Small intestine (tissue), 7 donors: ENCODE results near the gene IL1RAPL2. TPM values are rescaled to one million over a fixed set of nuclear protein-coding genes. Genes with fewer than 3 reads are reported as not detected.

ENCODE experiments used
- DNase-seq, 2 donors: peaks; one replicate each; pipeline versions ENCODE4 v3.0.0 to v3.0.0-alpha.2; 2013
- FAIRE-seq: peaks from 2 replicates; lab custom pipeline; 2012; peaks lifted over from hg19 to GRCh38; lab: Jason Lieb, UNC
- H3K27ac ChIP-seq, 3 donors: one replicate each; pipeline ENCODE4 v1.5.1; 2013; ENCODE audit warnings: low read length in 2 of 3, mild to moderate bottlenecking in 2 of 3, control low read depth in 1 of 3, inconsistent platforms in 1 of 3, low read depth in 1 of 3, moderate library complexity in 1 of 3
- H3K27me3 ChIP-seq, 3 donors: one replicate each; pipeline ENCODE4 v1.6.1; 2013; ENCODE audit warnings: low read length in 3 of 3, inconsistent platforms in 1 of 3; ENCODE audit not compliant: control insufficient read depth in 3 of 3, insufficient read depth in 3 of 3
- H3K36me3 ChIP-seq, 3 donors: one replicate each; pipeline ENCODE4 v1.6.1; 2013; ENCODE audit warnings: low read length in 3 of 3, inconsistent platforms in 1 of 3, low read depth in 1 of 3, mild to moderate bottlenecking in 1 of 3, moderate library complexity in 1 of 3; ENCODE audit not compliant: control insufficient read depth in 3 of 3, insufficient read depth in 2 of 3
- H3K4me1 ChIP-seq, 3 donors: one replicate each; pipeline ENCODE4 v1.6.1; 2013; ENCODE audit warnings: low read length in 2 of 3, inconsistent platforms in 1 of 3, low read depth in 1 of 3, mild to moderate bottlenecking in 1 of 3, moderate library complexity in 1 of 3; ENCODE audit not compliant: control insufficient read depth in 3 of 3, insufficient read depth in 2 of 3
- H3K4me3 ChIP-seq, 3 donors: one replicate each; pipeline ENCODE4 v1.5.1; 2013; ENCODE audit warnings: low read length in 3 of 3, control low read depth in 1 of 3, inconsistent platforms in 1 of 3, low read depth in 1 of 3, mild to moderate bottlenecking in 1 of 3, moderate library complexity in 1 of 3
- H3K9me3 ChIP-seq, 2 donors: one replicate each; pipeline ENCODE4 v1.6.1; 2013; ENCODE audit warnings: low read depth in 1 of 2, low read length in 1 of 2; ENCODE audit not compliant: control insufficient read depth in 2 of 2, insufficient read depth in 1 of 2
- WGBS, 3 donors: extraction: QIAGEN DNeasy Blood & Tissue Kit; methylation state at CpG; one replicate each; pipeline ENCODE4 v1.1.7; 2013; 5-methylcytosine and 5-hydroxymethylcytosine counted together
- polyA plus RNA-seq, 4 donors: library from polyadenylated mRNA; stranded (reverse) in 3 of 4; unstranded in 1 of 4; fragments of 200-250 nt in 3 of 4; fragments of 120-200 nt in 1 of 4; gene quantifications; one replicate each; pipeline versions ENCODE4 v1.2.1 to v1.2.3, GENCODE V29; 2013
- donor health status: healthy with polysubstance abuse.
- donor health status: control.
- donor health status: control.
- donor health status: Bipolar disorder and iron deficiency.
- donor health status: healthy.

IL1RAPL2 gene
- polyA plus RNA-seq, 4 donors, result 0.03 TPM; not detected in 3

- Histone ChIP-seq H3K27ac (no peak overlapping the region), H3K36me3 (no peaks in the 10 kb centered on the region), H3K27me3 (no peaks in the 10 kb centered on the region), H3K4me1 (no peaks in the 10 kb centered on the region), H3K9me3 (no peaks in the 10 kb centered on the region), H3K4me3 (no peak overlapping the region)
- DNase-seq (no peak), FAIRE-seq (no peak)
These were observed 387.3 kb downstream of the IL1RAPL2 start for GRCh38 chrX:104953251-104953650.

GRCh38 chrX:104961926-104962325 lies 395.9 kb downstream of the IL1RAPL2 start:
- Histone ChIP-seq H3K36me3 (no peaks in the 10 kb centered on the region), H3K27me3 (no peaks in the 10 kb centered on the region), H3K27ac (no peak overlapping the region), H3K4me1 (no peaks in the 10 kb centered on the region), H3K4me3 (no peak overlapping the region), H3K9me3 (no peaks in the 10 kb centered on the region)
- no peak for FAIRE-seq
- 29 to 59% (median 29%) methylated on average over 1 of the region's 1 CpG for WGBS, 3 donors
- no peak for DNase-seq

- DNase-seq (no peak), FAIRE-seq (peak; percentile 47)
- Histone ChIP-seq H3K4me1 (no peaks in the 10 kb centered on the region), H3K36me3 (no peaks in the 10 kb centered on the region), H3K27me3 (no peaks in the 10 kb centered on the region), H3K27ac (no peak overlapping the region), H3K4me3 (no peak overlapping the region), H3K9me3 (no peaks in the 10 kb centered on the region)
These were observed 402.2 kb downstream of the IL1RAPL2 start for GRCh38 chrX:104968241-104968640.

- Histone ChIP-seq H3K36me3 (no peaks in the 10 kb centered on the region), H3K27me3 (no peaks in the 10 kb centered on the region), H3K27ac (no peak overlapping the region), H3K4me3 (no peak overlapping the region), H3K9me3 (no peaks in the 10 kb centered on the region), H3K4me1 (no peaks in the 10 kb centered on the region)
- WGBS, 3 donors, result 31 to 67% (median 58%) methylated on average over 1 of the region's 1 CpG
- FAIRE-seq (no peak), DNase-seq (no peak)
These were observed 406.7 kb downstream of the IL1RAPL2 start for GRCh38 chrX:104972737-104973136.

GRCh38 chrX:104987063-104987462 lies 421.1 kb downstream of the IL1RAPL2 start:
- Histone ChIP-seq H3K36me3 (no peaks in the 10 kb centered on the region), H3K27me3 (no peaks in the 10 kb centered on the region), H3K27ac (no peak overlapping the region), H3K4me1 (no peaks in the 10 kb centered on the region), H3K9me3 (no peaks in the 10 kb centered on the region), H3K4me3 (no peak overlapping the region)
- FAIRE-seq, result no peak
- no peak for DNase-seq

GRCh38 chrX:104988038-104988437 lies 422.0 kb downstream of the IL1RAPL2 start:
- Histone ChIP-seq H3K27ac (no peak overlapping the region), H3K4me3 (no peak overlapping the region), H3K36me3 (no peaks in the 10 kb centered on the region), H3K9me3 (no peaks in the 10 kb centered on the region), H3K27me3 (no peaks in the 10 kb centered on the region), H3K4me1 (no peaks in the 10 kb centered on the region)
- DNase-seq (no peak), FAIRE-seq (no peak)

GRCh38 chrX:104995546-104995945 lies 429.5 kb downstream of the IL1RAPL2 start:
- Histone ChIP-seq H3K9me3 (no peaks in the 10 kb centered on the region), H3K36me3 (no peaks in the 10 kb centered on the region), H3K4me3 (no peak overlapping the region), H3K4me1 (no peaks in the 10 kb centered on the region), H3K27me3 (no peaks in the 10 kb centered on the region), H3K27ac (no peak overlapping the region)
- no peak for DNase-seq
- no peak for FAIRE-seq

- FAIRE-seq (no peak), DNase-seq (no peak)
- no peaks in the 10 kb centered on the region for H3K4me1 ChIP-seq
- H3K9me3 ChIP-seq, result no peaks in the 10 kb centered on the region
- no peak overlapping the region for H3K4me3 ChIP-seq
- 53 to 83% (median 64%) methylated on average over 3 of the region's 3 CpGs for WGBS, 3 donors
- H3K36me3 ChIP-seq, result no peaks in the 10 kb centered on the region
- H3K27ac ChIP-seq, result no peak overlapping the region
- no peaks in the 10 kb centered on the region for H3K27me3 ChIP-seq
These were observed 440.1 kb downstream of the IL1RAPL2 start for GRCh38 chrX:105006103-105006502.

- DNase-seq (no peak), FAIRE-seq (no peak)
- H3K27ac ChIP-seq, result no peak overlapping the region
- no peaks in the 10 kb centered on the region for H3K36me3 ChIP-seq
- no peak overlapping the region for H3K4me3 ChIP-seq
- H3K27me3 ChIP-seq, result no peaks in the 10 kb centered on the region
- no peaks in the 10 kb centered on the region for H3K4me1 ChIP-seq
- no peaks in the 10 kb centered on the region for H3K9me3 ChIP-seq
These were observed 441.0 kb downstream of the IL1RAPL2 start for GRCh38 chrX:105006996-105007395.
